HCT116 (cell line): ENCODE results near the gene SORCS2.

Experiments
- EZH2 ChIP-seq: fragments of 200-600 bp; sonication (generic); IDR thresholded peaks from 2 replicates; pipeline ENCODE4 v1.6.1; 2017; ENCODE audit warnings: antibody characterized with exemption, mixed run types
- EZH2phosphoT487 ChIP-seq: fragments of 200-600 bp; IDR thresholded peaks from 2 replicates; pipeline ENCODE4 v1.6.1; 2018; ENCODE audit warnings: antibody characterized with exemption, borderline replicate concordance
- REST ChIP-seq: IDR thresholded peaks from 2 replicates; pipeline ENCODE4 v1.6.1; 2012; ENCODE audit warnings: low read depth
- SIN3A ChIP-seq: IDR thresholded peaks from 2 replicates; pipeline ENCODE4 v1.6.1; 2012; ENCODE audit warnings: low read depth
- TF ChIP-seq, protein P1 (sequence below), 3 experiments: fragments of 200-600 bp in 1 of 3; sonication (generic) in 1 of 3; IDR thresholded peaks in 2 of 3; conservative IDR thresholded peaks in 1 of 3; 2 replicates each; pipeline ENCODE4 v1.5.1; 2012 to 2017; ENCODE audit warnings: low read depth in 2 of 3, low read length in 2 of 3, antibody characterized with exemption in 1 of 3, borderline replicate concordance in 1 of 3, control low read depth in 1 of 3, mild to moderate bottlenecking in 1 of 3, mixed read lengths in 1 of 3, mixed run types in 1 of 3, moderate library complexity in 1 of 3; ENCODE audit not compliant: insufficient read depth in 1 of 3

DNA sequence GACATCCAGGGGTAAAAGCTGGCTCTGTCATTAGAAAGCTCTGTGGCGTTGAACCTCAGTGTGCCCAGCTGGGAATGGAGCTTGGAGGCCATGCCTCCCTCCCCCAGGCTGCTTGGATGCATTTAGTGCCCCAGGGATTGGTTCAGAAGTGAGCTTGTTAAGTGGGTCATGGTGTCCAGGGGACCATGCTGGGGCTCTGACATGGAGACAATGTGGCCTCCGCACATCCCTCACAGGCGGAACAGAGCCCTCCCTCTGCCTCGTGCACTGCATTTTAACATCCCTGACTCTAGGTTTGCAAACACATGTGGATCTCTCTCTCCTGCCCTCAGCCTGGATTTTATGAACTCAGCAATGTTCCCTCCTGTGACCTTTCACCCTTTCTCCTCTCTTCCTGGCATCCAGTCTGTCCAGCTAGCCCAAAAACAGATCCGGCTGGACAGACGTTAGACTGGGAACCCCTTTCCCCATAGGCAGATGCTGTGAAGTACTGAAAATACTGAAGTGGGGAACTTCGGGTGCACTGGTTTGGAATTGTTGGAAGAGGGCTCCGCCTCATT is 81.5 kb downstream of the SORCS2 start:
- TF ChIP-seq EZH2phosphoT487: no peak
- TF ChIP-seq, protein P1, sequence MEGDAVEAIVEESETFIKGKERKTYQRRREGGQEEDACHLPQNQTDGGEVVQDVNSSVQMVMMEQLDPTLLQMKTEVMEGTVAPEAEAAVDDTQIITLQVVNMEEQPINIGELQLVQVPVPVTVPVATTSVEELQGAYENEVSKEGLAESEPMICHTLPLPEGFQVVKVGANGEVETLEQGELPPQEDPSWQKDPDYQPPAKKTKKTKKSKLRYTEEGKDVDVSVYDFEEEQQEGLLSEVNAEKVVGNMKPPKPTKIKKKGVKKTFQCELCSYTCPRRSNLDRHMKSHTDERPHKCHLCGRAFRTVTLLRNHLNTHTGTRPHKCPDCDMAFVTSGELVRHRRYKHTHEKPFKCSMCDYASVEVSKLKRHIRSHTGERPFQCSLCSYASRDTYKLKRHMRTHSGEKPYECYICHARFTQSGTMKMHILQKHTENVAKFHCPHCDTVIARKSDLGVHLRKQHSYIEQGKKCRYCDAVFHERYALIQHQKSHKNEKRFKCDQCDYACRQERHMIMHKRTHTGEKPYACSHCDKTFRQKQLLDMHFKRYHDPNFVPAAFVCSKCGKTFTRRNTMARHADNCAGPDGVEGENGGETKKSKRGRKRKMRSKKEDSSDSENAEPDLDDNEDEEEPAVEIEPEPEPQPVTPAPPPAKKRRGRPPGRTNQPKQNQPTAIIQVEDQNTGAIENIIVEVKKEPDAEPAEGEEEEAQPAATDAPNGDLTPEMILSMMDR (IDR thresholded peaks at IDR 0.05 in 2 of 3, conservative IDR thresholded peaks at IDR 0.05 in 1 of 3; ENCODE audit: borderline replicate concordance in 1 of 3, insufficient read depth in 1 of 3, low read depth in 2 of 3, low read length in 2 of 3): no peak
- TF ChIP-seq EZH2: no peak
- TF ChIP-seq SIN3A: no peak
- no peak for TF ChIP-seq REST
